Stimulated activated CD4-positive, alpha-beta T cell treated with anti-CD3 and anti-CD28 coated beads, Interleukin-12 subunit alpha, Interleukin-12 subunit beta, amount 100 ng/mL, for 24 hours (primary cell): ENCODE results near the gene INPP5A.
"Not testable (repeated sequence)": the region's sequence is repeated elsewhere in the genome, so short reads cannot be mapped to it uniquely, and the experiment has no call there.

Experiments
- DNase-seq, 2 experiments: peaks; one replicate each; pipeline ENCODE4 v3.0.0-alpha.2; 2020; ENCODE audit warnings: low read depth in 2 of 2

The INPP5A gene

DNA sequence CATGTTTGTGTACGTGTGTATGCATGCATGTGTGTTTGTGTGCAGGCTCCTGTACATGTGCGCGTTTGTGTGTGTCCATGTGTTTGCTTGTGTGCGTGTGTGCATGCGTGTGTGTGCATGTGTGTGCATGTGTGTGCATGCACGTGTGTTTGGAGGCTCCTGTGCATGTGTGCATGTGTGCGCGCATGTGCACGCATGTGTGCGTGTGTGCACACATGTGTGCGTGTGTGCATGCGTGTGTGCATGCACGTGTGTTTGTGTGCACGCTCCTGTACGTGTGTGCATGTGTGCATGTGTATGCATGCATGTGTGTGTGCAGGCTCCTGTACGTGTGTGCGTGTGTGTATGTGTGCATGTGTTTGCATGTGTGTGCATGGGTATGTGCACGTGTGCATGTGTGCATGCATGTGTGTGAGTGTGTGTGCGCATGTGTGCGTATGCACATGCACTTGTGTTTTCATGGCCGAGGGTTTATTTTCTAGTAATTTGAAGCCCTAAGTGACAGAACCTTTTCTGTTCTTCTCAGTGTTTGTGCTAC is 59.2 kb downstream of the INPP5A start:
- no peak for DNase-seq

DNA sequence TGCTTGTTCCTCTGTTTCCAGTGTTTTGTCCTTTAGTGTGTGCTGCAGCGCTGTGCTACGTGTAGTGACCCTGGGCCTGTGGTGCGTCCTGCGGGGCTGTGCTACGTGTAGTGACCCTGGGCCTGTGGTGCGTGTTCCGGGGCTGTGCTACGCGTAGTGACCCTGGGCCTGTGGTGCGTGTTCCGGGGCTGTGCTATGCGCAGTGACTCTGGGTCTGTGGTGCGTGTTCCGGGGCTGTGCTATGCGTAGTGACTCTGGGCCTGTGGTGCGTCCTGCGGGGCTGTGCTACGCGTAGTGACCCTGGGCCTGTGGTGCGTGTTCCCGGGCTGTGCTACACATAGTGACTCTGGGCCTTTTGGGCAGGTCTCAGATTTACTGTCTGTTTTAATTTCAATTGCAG is 60.1 kb downstream of the INPP5A start:
- DNase-seq = no peak

DNA sequence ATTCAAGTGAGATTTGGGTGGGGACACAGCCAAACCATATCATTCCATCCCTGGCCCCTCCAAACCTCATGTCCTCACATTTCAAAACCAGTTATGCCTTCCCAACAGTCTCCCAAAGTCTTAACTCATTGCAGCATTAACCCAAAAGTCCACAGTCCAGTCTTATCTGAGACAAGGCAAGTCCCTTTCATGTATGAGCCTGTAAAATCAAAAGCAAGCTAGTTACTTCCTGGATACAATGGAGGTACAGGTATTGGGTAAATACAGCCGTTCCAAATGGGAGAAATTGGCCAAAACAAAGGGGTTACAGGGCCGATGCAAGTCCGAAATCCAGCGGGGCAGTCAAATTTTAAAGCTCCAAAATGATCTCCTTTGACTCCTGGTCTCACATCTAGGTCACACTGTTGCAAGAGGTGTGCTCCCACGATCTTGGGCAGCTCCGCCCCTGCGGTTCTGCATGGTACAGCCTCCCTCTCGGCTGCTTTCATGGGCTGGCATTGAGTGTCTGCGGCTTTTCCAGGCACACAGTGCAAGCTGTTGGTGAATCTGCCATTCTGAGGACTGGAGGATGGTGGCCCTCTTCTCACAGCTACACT is 61.5 kb downstream of the INPP5A start:
- DNase-seq = not testable (repeated sequence)

DNA sequence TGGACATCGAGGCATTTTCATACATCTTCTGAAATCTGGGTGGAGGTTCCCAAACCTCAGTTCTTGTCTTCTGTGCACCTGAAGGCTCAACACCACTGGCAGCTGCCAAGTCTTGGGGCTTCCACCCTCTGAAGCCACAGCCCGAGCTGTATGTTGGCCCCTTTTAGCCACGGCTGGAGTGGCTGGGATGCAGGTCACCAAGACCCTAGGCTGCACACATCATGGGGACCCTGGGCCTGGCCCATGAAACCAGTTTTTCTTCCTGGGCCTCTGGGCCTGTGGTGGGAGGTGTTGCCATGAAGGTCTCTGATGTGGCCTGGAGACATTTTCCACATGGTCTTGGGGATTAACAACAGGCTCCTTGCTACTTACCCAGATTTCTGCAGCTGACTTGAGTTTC is 62.1 kb downstream of the INPP5A start:
- no peak for DNase-seq

DNA sequence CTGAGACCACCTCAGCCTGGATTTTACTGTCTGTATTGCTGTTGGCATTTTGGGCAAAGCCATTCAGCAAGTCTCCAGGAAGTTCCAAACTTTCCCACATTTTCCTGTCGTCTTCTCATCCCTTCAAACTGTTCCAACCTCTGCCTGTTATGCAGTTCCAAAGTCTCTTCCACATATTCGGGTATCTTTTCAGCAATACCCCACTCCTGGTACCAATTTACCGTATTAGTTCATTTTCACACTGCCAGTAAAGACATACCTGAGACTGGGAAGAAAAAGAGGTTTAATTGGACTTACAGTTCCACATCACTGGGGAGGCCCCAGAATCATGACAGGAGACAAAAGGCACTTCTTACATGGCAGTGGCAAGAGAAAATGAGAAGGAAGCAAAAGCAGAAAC is 62.8 kb downstream of the INPP5A start:
- DNase-seq = no peak

DNA sequence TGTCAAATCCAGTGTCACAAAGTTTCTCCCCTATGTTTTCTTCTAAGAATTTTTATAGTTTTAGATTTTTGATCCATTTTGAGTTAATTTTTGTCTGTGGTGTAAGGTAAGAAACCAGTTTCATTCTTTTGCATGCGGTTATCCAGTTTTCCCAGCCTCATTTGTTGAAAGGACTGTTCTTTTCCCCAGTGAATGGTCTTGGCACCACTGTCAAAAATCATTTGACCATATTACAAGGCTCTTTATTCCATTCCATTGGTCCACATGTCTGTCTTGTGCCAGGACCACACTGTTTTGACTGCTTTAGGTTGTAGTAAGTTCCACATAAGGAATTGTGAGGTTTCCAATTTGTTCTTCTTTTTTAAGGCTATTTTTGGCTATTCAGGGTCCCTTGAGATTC is 64.0 kb downstream of the INPP5A start:
- DNase-seq = no peak

DNA sequence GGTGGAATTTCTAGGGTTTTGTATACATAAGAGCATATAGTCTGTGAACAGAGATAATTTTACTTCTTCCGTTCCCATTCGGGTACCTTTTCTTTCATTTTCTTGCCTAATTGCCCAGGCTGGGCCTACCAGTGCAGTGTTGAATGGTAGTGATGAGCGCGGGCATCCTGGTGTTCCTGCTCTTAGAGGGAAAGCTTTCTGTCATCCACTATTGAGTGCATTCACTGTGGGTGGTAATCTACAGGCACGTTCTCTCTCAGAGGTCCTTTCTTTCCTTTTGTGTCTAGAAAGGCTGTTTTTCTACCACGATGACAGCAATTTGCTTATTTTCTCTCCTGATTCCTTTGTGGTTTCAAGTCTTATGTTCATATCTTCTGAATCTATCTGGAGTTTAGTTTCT is 65.0 kb downstream of the INPP5A start:
- no peak for DNase-seq

DNA sequence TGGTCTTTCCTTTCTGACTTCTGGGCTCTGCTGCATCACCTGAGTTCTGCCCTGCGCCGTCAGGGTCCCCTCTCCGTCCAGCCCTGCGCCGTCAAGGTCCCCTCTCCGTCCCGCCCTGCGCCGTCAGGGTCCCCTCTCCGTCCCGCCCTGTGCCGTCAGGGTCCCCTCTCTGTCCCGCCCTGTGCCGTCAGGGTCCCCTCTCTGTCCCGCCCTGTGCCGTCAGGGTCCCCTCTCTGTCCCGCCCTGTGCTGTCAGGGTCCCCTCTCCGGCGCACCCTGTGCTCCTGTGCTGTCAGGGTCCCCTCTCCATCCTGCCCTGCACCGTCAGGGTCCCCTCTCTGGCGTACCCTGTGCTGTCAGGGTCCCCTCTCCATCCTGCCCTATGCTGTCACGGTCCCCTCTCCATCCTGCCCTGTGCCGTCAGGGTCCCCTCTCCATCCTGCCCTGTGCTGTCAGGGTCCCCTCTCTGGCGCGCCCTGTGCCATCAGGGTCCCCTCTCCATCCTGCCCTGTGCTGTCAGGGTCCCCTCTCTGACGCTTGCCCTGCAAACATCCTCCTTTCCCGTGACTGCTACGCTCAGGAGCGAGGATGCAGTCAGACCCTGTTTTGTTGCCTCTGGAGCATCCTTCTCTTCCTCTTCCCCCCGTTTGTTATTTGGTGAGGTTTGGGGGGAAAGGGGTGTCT is 66.4 kb downstream of the INPP5A start:
- no peak for DNase-seq

DNA sequence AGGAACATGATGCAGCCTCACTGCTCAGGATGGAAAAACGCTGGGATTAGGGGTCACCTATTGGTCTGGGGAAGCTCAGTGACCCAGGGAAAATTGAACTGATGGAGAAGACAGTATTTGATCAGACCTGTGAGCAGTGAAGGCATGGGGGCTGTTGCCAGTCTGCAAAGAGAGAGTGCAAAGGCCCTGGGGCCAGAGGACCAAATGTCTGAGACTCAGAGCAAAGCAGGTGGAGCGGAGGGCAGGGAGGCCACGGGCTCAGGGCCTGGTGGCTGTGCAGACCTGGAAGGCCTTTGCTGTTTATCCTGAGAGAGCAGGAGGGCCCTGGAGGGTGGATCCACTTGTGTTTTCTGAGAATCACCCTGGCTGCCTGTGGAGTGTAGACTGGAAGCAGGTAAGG is 67.1 kb downstream of the INPP5A start:
- no peak for DNase-seq

DNA sequence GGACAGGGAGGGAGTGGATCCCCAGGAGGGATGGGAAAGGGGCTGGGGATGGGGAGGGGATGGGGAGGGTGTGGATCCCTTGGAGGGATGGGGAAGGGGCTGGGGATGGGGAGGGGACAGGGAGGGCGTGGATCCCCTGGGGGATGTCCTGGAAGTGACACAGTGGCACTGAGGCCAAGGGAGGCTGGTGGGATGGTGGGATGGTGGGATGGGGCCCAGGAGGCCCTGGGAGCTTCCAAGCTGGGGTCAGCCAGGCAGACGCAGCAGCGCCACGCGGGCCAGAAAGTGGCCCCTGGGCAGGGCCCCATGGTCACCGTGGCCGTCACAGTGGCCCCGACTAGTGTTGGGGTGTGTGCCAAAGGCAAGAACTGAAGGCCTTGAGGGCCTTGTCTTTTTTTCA is 67.8 kb downstream of the INPP5A start:
- DNase-seq = no peak

DNA sequence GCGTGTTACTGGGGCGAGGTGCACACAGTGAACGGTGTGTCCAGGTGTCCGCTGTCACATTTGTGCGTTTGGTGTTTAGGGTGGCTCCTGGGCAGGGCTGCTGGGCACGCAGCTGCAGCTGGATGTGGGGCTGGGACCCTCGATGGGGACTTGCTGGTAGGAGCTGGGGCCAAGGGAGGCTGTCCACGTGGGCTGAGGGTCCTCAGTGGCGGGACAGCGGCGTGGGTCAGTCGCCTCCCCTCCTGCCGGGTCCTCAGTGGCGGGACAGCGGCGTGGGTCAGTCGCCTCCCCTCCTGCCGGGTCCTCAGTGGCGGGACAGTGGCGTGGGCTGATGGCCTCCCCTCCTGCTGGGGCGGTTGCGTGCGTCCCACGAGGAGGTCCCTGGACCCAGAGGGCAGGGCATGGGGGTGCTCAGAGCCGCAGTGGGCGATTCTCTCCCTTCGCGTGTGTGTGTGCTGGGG is 68.5 kb downstream of the INPP5A start:
- no peak for DNase-seq

DNA sequence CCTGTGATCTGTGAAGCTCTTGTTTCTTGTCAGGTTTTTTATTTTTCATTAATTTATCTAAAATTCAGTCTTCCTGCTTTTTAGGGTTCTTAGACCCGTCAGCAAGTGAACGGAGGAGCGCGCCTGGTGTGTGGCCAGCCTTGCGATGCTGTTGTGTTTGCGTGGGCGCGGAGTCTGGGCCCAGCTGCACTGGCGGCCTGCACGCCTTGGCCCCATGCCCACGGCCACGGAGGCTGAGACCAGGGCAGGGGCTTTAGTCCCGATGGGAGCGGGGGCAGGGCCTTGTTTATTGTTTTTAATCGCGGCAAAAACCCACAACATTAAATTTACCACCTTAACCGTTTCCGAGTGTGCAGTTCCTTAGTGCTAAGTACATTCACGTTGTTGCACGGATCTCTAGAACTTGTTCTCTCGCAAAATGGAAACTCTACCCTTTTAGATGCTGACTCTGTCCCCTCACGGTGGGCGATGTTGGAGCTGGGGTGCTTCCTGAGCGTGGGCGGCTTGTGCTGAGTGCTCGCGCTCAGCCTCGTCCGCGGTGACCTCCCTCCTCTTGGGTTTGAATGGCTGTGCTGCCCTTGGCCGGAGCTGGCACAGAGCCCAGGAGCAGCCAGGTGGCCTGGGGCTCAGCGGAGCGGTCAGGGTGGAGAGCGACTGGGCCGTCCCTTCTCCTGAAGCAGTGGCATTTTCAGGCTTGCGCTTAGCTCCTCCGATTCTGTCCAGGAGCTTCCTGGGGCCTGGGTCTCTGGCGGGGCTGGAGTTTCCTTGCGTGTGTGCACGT is 69.1 kb downstream of the INPP5A start:
- no peak for DNase-seq

DNA sequence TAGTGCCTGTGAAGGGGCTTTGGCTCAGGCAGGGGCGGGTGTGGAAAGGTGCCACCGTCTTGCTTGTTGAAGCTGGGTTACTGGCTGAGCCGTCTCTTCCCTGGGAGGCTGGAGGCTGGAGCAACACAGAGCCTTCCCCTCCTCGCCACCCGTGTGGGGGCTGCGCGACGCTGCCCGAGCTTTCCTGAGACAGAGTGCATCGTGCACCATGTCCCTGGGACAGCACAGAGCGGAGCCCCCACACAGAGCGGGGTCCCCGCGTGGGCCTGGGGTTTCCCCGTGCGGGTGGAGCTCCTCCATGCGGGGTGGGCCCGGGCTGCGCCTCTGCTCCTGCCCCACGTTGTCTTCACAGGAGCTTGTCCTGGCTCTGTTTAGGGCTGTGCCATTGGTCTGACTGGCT is 69.9 kb downstream of the INPP5A start:
- DNase-seq = no peak

DNA sequence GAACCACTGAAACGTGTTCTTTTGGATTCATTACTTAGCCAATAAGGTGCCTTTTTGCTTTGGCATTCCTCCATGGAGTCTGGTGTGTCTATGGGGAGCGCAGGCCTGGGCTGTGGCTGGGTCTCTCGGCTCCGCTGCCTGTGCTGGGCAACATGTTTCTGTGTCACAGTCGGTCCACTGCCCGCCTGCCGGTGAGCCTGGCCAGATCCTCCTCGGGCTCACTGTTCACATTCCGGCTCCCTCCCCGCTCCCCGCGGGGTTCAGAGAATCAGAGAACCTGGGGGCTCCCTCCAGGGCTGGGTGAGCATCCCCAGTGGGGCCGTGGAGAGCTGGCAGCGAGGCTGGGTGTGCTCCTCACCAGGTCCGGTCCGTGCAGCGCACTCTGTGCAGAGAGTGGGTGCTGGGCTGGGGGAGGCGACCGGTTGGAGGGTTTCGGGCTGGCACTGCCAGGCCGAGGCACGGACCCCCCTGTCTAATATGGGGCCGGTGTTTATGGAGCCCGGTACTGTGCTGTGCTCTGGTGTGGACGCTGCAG is 70.4 kb downstream of the INPP5A start:
- no peak for DNase-seq

DNA sequence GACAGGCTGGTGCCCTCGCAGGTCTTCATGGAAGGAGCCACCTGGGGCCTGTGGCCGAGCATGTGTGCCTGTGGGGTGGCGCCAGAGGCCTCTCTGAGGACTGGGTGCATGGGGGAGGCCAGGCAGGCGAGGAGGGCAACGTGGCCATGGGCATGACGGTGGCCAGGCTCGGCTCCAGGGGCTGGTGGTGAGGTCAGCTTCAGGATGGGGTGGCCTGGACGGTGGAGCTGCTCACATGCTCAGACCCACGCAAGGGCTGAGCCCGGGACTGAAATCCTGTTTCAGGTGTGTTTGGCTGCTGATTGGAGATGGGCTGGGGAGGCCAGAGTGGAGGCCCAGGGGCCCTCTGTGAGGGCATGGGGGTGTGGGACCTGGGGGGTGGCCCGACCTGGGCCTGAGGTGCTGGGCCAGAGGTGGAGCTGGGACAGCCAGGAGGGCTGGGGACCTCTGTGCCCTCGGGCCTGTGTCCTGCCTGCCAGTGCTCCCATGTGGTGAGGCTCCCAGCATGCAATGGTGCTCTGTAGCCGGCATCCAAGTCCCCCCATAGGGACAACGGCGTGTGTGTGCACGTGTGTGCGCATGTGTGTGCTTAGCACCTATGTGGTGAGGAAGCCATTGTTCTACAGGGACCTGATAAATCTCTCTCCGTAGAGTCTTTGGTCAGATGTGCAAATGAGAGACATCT is 71.1 kb downstream of the INPP5A start:
- no peak for DNase-seq

DNA sequence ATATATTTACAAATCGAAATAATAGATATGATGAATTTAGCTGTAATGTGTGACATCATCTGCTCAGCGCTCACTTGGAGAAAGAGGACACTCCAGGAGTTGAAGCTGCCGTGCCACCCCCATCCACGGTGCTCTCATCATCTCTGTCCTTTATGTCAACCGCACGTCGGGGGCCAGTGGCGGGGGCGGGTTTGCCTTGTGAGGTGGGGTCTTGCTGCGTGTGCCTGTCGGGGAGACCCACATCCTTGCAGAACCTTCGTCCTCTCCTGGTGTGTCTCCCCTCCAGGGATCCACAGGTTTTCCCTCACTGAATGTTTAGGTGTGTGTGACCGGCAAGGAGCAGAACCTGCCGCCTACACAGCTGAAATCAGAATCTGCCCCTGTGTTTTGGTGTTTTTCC is 71.6 kb downstream of the INPP5A start:
- DNase-seq = no peak

DNA sequence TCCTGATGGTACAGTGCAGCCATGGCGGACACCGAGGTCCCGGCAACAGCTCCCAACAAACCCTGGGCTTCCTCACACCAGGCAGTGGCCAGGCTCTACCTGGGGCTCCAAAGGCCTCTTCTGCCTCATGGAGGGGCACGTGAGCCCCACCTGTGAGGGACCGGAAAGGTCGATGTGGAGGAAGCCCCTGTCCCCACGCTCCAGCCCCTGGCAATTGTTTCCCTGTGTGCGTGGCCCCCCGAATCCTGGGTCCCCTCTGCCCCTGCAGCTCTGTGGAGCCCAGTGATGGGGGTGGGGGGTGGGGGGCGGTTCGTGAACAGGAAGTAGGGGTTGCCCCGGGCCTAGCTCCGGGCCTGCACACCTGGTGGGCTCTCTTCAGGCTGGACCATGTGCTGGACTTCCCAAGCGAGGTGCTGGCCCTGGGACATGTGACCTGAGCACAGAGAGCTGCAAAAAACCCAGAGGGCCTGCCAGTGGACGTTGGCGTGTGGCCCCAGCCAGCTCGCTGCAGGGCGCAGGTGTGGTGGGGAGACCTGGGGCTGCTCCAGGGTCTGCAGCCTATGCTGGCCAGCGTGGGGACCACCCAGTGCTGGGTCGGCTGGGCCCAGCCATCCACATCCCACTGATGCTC is 72.6 kb downstream of the INPP5A start:
- DNase-seq = no peak

DNA sequence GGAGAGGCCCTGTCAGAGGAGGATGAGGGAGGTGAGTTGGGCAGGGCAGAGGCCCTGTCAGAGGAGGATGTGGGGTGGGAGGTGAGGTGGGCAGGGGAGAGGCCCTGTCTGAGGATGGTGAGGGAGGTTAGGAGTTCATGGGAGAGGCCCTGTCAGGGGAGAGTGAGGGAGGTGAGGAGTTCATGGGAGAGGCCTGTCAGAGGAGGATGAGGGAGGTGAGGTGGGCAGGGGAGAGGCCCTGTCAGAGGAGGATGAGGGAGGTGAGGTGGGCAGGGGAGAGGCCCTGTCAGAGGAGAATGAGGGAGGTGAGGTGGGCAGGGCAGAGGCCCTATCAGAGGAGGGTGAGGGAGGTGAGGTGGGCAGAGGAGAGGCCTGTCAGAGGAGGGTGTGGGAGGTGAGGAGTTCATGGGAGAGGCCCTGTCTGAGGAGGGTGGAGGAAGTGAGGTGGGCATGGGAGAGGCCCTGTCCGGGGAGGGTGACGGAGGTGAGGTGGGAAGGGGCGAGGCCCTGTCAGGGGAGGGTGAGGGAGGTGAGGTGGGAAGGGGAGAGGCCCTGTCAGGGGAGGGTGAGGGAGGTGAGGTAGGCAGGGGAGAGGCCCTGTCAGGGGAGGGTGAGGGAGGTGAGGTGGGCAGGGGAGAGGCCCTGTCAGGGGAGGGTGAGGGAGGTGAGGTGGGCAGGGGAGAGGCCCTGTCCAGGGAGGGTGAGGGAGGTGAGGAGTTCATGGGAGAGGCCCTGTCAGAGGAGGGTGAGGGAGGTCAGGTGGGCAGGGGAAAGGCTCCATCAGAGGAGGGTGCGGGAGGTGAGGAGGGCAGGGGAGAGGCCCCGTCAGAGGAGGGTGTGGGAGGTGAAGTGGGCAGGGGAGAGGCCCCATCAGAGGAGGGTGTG is 73.7 kb downstream of the INPP5A start:
- no peak for DNase-seq

DNA sequence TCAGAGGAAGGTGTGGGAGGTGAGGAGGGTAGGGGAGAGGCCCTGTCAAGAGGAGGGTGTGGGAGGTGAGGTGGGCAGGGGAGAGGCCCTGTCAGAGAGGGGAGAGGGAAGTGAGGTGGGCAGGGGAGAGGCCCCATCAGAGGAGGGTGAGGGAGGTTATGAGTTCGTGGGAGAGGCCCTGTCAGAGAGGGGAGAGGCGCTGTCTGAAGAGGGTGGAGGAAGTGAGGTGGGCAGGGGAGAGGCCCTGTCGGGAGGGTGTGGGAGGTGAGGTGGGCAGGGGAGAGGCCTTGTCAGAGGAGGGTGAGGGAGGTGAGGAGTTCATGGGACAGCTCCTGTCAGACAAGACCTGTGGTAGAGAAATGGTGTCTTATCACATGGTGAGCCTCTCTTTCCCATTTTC is 74.4 kb downstream of the INPP5A start:
- DNase-seq = no peak
